ENCODE measurements around the gene MAML3.

MAML3 gene

DNA sequence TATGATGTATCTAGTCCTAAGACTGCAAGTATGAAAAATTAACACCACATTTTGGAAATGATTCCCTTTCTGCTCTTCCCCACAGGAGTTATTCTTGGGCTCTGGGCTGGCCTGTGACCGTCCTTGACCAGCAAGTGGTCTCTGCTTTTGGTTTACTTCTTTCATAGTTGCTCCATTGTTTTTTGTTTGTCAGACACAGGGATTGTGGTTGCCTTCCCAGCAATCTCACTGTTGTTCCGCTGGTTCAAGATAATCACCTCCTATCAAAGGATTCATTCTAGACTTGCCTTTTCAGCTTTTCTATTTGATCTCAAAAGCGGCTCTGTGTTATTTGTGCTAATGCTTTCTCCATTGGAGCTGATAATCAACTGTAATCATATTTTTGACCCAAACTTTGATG lies 269.5 kb downstream of the MAML3 start:
- Histone ChIP-seq H3K4me3 (ENCODE audit: low read depth in 1 of 2, low read length in 2 of 2) (no peak overlapping the region), H3K4me1 (ENCODE audit: control insufficient read depth in 1 of 2, insufficient read depth in 2 of 2, low read length in 2 of 2) (peaks cover 0 to 10% of the 10 kb centered on the region in 2 donors), H3K27ac (ENCODE audit: low read length) (no peak overlapping the region), H3K36me3 (ENCODE audit: control insufficient read depth in 1 of 2, insufficient read depth in 2 of 2, low read length in 2 of 2) (no peaks in the 10 kb centered on the region), H3K9me3 (ENCODE audit: control insufficient read depth in 1 of 2, low read length in 2 of 2) (peaks cover 0 to 3% of the 10 kb centered on the region in 2 donors), H3K27me3 (ENCODE audit: low read depth, low read length) (no peaks in the 10 kb centered on the region)

DNA sequence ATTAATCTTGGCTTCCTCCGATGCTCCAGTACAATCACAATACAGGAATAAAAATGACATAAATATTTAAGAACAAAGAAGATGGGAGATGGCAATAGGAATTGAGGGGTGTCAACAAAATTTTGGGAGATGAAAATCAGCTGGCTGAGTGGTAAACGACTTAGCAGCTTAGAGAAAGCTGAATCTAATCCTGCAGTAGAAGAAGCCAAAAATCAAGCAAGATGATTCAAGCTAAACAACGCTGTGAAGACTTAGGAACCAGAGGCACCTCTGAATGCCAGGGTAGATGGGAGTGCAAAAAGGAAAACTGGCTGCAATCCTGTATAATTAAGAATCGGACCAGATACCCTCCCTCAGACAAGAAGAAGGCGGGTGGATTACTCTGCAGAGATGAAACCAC lies 273.1 kb downstream of the MAML3 start:
- H3K27ac ChIP-seq (ENCODE audit: low read length) = no peak overlapping the region
- peaks cover 0 to 3% of the 10 kb centered on the region in 2 donors for H3K9me3 ChIP-seq (ENCODE audit: control insufficient read depth in 1 of 2, low read length in 2 of 2)
- no peaks in the 10 kb centered on the region for H3K27me3 ChIP-seq (ENCODE audit: low read depth, low read length)

DNA sequence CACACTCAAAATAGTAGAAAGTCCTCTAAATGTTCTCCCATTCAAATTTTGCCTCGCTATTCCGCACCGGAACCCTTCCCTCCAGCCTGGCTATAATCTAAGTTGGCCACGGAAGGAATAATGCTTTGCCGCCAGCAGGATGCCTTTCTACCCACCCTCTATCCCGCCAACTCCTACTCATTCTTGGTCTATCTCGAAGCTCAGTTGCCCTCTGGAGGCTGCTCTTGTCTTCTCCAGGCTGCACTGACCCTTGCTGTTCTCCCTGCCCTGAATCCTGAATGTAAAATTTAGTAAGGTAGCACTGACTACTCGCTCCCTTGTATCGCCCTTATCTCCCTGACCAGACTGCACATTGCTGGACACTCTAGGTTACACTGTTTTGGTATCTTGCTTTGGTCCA lies 275.9 kb downstream of the MAML3 start:
- Histone ChIP-seq H3K4me3 (ENCODE audit: low read depth in 1 of 2, low read length in 2 of 2) (no peak overlapping the region), H3K36me3 (ENCODE audit: control insufficient read depth in 1 of 2, insufficient read depth in 2 of 2, low read length in 2 of 2) (no peaks in the 10 kb centered on the region), H3K4me1 (ENCODE audit: control insufficient read depth in 1 of 2, insufficient read depth in 2 of 2, low read length in 2 of 2) (peaks cover 7 to 9% of the 10 kb centered on the region in 2 donors), H3K27ac (ENCODE audit: low read length) (no peak overlapping the region), H3K9me3 (ENCODE audit: control insufficient read depth in 1 of 2, low read length in 2 of 2) (peaks cover 0 to 3% of the 10 kb centered on the region in 2 donors), H3K27me3 (ENCODE audit: low read depth, low read length) (no peaks in the 10 kb centered on the region)

More for the DNA sequence above, 273.1 kb downstream of the MAML3 start:
- Histone ChIP-seq H3K36me3 (ENCODE audit: control insufficient read depth in 1 of 2, insufficient read depth in 2 of 2, low read length in 2 of 2) (no peaks in the 10 kb centered on the region), H3K4me1 (ENCODE audit: control insufficient read depth in 1 of 2, insufficient read depth in 2 of 2, low read length in 2 of 2) (peaks cover 7 to 9% of the 10 kb centered on the region in 2 donors), H3K4me3 (ENCODE audit: low read depth in 1 of 2, low read length in 2 of 2) (no peak overlapping the region)

DNA sequence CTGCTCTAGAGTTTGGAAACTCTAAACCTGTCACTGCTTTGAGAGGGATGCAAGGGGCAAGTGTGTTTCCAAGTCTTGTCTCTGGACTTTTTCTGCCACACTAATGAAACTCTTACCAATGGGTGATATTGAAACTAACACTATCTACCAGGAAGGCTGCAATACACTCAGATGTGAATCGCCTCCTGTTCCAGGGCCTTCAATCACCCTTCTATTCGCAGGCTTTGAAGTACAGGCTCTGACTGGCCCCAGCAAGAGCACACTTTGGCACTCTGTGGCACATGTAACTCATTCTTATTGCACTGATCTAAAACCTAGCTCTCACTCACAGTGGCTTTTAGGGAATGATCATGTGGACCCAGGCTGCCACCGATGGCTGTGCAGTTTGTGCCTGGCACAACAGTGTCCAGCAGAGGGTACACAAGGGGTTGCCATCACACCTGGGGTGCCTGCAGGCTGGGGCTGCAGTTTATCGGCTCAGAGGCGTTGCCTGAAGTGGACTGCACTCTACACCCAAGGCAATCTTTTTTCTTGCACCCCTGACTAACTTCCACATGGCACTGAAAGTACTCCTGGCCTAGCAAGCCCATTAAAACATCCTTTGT lies 277.5 kb downstream of the MAML3 start:
- Histone ChIP-seq H3K4me1 (ENCODE audit: control insufficient read depth in 1 of 2, insufficient read depth in 2 of 2, low read length in 2 of 2) (peaks cover 7 to 9% of the 10 kb centered on the region in 2 donors), H3K36me3 (ENCODE audit: control insufficient read depth in 1 of 2, insufficient read depth in 2 of 2, low read length in 2 of 2) (no peaks in the 10 kb centered on the region), H3K27me3 (ENCODE audit: low read depth, low read length) (no peaks in the 10 kb centered on the region), H3K9me3 (ENCODE audit: control insufficient read depth in 1 of 2, low read length in 2 of 2) (no peaks in the 10 kb centered on the region), H3K27ac (ENCODE audit: low read length) (no peak overlapping the region), H3K4me3 (ENCODE audit: low read depth in 1 of 2, low read length in 2 of 2) (no peak overlapping the region)

DNA sequence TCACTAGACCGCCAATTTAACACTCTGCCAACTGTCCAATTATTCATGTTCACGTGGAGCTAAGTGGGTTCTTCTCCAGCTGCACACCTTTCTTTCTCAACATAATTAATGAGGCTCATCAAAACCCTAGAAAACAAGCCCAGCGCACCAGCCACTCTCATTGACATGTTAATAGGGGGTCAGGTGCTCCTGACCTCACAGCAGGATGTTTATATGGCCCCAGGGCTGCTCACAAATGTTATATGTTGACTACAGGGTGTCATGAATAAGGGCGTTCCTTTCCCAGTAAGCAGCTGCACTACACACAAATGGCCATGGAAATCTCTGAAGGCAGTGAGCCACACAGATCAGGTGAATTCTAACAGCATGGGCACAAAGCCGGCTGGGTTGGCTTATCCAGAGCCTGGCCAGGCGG lies 278.6 kb downstream of the MAML3 start:
- Histone ChIP-seq H3K9me3 (ENCODE audit: control insufficient read depth in 1 of 2, low read length in 2 of 2) (no peaks in the 10 kb centered on the region), H3K36me3 (ENCODE audit: control insufficient read depth in 1 of 2, insufficient read depth in 2 of 2, low read length in 2 of 2) (no peaks in the 10 kb centered on the region), H3K27ac (ENCODE audit: low read length) (no peak overlapping the region), H3K4me3 (ENCODE audit: low read depth in 1 of 2, low read length in 2 of 2) (no peak overlapping the region), H3K27me3 (ENCODE audit: low read depth, low read length) (no peaks in the 10 kb centered on the region), H3K4me1 (ENCODE audit: control insufficient read depth in 1 of 2, insufficient read depth in 2 of 2, low read length in 2 of 2) (peaks cover 7 to 9% of the 10 kb centered on the region in 2 donors)

DNA sequence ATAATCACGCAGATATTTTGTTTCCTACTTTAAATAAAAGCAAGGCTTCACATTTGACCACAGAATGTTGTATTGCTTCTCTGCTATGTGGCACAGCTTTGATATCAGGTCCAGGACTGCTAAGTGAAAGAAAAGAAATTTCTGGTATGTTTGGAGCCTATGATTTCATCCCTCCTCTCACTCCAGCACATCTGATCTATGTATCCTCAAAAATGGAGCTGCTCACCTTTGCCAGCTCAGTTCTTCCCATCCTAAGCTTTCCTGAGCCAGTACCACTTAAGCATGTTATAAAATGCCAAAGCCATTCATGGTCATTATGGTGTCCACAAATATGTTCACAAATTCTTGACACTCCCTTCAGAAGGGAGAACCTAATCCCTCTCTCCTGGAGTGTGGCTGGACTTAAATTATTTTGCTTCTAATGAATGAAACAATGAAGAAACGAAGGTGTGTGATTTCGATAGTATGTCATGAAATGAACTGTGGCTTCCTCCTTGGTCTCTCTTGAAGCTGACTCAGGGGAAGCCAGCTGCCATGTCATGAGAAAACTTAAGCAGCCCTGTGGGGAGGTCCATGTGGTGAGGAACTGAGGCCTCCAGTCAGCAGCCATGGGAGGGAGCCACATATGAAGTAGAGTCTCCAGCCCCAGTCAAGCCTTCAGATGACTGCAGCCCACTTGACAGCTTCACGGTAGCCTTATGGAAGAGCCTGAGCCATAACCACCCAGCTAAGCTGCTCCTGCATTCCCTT lies 280.7 kb downstream of the MAML3 start:
- Histone ChIP-seq H3K4me3 (ENCODE audit: low read depth in 1 of 2, low read length in 2 of 2) (no peak overlapping the region), H3K9me3 (ENCODE audit: control insufficient read depth in 1 of 2, low read length in 2 of 2) (no peaks in the 10 kb centered on the region), H3K4me1 (ENCODE audit: control insufficient read depth in 1 of 2, insufficient read depth in 2 of 2, low read length in 2 of 2) (peaks cover 7 to 9% of the 10 kb centered on the region in 2 donors), H3K27ac (ENCODE audit: low read length) (no peak overlapping the region), H3K27me3 (ENCODE audit: low read depth, low read length) (no peaks in the 10 kb centered on the region), H3K36me3 (ENCODE audit: control insufficient read depth in 1 of 2, insufficient read depth in 2 of 2, low read length in 2 of 2) (no peaks in the 10 kb centered on the region)

DNA sequence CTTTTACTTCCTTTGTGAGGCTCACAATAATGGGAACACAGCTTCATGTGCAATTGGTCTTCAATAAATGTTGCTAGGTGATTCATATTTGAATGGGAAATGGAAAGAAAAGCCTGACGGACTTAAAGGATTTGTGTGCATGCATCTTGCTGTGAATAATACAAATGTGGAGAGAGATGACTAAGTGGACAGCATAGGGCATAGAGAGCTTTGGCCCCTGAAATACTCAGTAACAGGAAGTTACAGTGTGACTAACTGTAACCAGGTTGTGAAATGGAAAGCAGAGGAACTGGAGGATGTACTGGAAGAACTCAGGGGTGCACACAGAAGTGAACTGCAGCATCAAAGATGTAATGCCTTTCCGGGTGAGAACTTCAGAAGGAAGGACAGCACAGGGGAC lies 281.7 kb downstream of the MAML3 start:
- no peak overlapping the region for H3K27ac ChIP-seq (ENCODE audit: low read length)
- no peak overlapping the region for H3K4me3 ChIP-seq (ENCODE audit: low read depth in 1 of 2, low read length in 2 of 2)
- H3K36me3 ChIP-seq (ENCODE audit: control insufficient read depth in 1 of 2, insufficient read depth in 2 of 2, low read length in 2 of 2) = no peaks in the 10 kb centered on the region
- peaks cover 7 to 9% of the 10 kb centered on the region in 2 donors for H3K4me1 ChIP-seq (ENCODE audit: control insufficient read depth in 1 of 2, insufficient read depth in 2 of 2, low read length in 2 of 2)
- no peaks in the 10 kb centered on the region for H3K27me3 ChIP-seq (ENCODE audit: low read depth, low read length)
- no peaks in the 10 kb centered on the region for H3K9me3 ChIP-seq (ENCODE audit: control insufficient read depth in 1 of 2, low read length in 2 of 2)

DNA sequence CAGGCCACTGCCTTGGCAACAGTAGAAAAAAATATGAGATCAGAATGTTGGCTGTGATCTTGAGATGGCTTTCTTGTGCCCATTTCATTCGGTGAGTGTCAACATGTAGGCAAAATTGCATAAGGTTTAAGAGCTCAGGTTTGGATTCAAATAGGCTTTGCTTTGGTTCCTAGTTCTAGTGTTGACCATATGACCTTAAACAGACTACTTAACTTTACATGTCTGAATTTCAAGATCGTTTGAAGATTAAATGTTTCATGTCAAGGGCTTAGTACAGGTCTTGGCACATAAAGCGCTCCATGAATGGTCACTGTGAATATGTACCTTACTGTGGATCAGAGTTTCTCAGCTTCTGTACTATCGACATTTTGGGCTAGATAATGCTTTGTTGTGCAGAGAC lies 284.2 kb downstream of the MAML3 start:
- H3K4me3 ChIP-seq (ENCODE audit: low read depth in 1 of 2, low read length in 2 of 2) = no peak overlapping the region
- no peaks in the 10 kb centered on the region for H3K9me3 ChIP-seq (ENCODE audit: control insufficient read depth in 1 of 2, low read length in 2 of 2)
- H3K27me3 ChIP-seq (ENCODE audit: low read depth, low read length) = no peaks in the 10 kb centered on the region
- H3K36me3 ChIP-seq (ENCODE audit: control insufficient read depth in 1 of 2, insufficient read depth in 2 of 2, low read length in 2 of 2) = no peaks in the 10 kb centered on the region
- H3K27ac ChIP-seq (ENCODE audit: low read length) = no peak overlapping the region
- H3K4me1 ChIP-seq (ENCODE audit: control insufficient read depth in 1 of 2, insufficient read depth in 2 of 2, low read length in 2 of 2) = no peaks in the 10 kb centered on the region

DNA sequence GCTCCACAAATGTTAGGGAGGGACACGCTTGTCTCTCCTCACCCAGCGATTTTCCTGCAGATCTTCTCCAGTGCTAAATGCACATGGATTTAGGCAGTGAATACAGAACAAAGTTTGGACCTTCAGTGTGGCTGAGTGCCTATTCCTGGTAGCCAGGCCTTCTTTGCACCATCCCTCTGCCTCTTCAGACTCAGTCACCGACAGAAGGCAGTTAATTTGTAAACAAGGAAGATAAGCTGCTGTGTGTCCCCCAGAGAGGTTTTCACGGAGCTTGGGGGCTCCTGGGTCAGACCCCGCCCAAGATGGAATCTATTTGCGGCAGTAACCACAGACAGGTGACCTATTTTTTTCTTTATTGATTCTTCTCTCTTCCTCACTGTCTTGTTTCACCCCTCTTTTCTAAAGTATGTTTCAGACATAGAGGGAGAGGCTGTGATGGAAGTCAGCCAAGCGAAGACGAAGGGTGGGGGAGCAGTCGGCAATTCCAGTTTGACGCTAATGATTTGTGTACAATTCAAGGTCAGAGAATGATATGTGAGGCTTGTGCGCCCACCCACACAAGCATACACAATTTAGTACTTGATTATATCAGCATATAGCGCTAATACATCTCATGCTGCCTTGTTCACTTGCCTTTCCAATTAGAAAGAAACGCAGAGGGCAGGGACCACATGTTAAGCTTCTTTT lies 287.6 kb downstream of the MAML3 start:
- no peaks in the 10 kb centered on the region for H3K9me3 ChIP-seq (ENCODE audit: control insufficient read depth in 1 of 2, low read length in 2 of 2)
- no peaks in the 10 kb centered on the region for H3K36me3 ChIP-seq (ENCODE audit: control insufficient read depth in 1 of 2, insufficient read depth in 2 of 2, low read length in 2 of 2)
- H3K4me3 ChIP-seq (ENCODE audit: low read depth in 1 of 2, low read length in 2 of 2) = no peak overlapping the region
- no peaks in the 10 kb centered on the region for H3K27me3 ChIP-seq (ENCODE audit: low read depth, low read length)
- H3K4me1 ChIP-seq (ENCODE audit: control insufficient read depth in 1 of 2, insufficient read depth in 2 of 2, low read length in 2 of 2) = no peaks in the 10 kb centered on the region
- no peak overlapping the region for H3K27ac ChIP-seq (ENCODE audit: low read length)

DNA sequence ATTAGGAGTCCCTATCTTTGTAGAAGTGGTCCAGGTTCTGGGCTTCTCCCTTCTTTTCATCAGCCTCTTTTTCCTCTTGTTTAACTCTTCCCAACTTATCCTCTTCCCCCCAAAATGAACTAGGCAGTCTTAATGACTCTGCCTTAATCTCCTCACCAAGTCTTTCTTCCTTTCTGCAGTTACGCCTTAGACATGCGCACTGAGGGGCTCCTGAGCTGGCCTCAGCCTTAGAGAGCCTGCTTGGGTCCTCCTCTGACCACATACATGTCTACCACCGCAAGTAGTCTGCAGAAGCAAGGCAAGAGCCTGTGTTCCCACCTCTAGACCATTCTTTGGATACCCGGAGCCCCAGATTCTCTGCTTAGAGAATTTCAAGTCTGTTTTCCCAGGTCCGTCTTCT lies 288.4 kb downstream of the MAML3 start:
- Histone ChIP-seq H3K4me1 (ENCODE audit: control insufficient read depth in 1 of 2, insufficient read depth in 2 of 2, low read length in 2 of 2) (no peaks in the 10 kb centered on the region), H3K9me3 (ENCODE audit: control insufficient read depth in 1 of 2, low read length in 2 of 2) (no peaks in the 10 kb centered on the region), H3K4me3 (ENCODE audit: low read depth in 1 of 2, low read length in 2 of 2) (no peak overlapping the region), H3K36me3 (ENCODE audit: control insufficient read depth in 1 of 2, insufficient read depth in 2 of 2, low read length in 2 of 2) (no peaks in the 10 kb centered on the region), H3K27me3 (ENCODE audit: low read depth, low read length) (no peaks in the 10 kb centered on the region), H3K27ac (ENCODE audit: low read length) (no peak overlapping the region)

DNA sequence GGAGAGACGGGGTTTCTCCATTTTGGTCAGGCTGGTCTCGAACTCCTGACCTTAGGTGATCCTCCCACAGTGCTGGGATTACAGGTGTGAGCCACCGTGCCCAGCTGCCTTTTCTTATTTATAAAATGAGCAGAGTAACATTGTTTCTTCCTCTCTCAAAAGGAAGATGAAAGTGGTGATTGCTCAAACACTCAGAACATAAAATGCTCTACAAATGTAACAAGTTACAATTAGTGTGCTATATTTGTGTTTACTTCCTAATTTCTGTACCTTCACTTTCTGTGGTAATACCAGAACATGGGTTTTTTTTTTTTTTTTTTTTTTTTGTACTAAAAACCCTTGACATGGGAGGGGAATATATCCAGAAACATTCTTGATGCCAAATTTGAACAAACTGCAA lies 290.5 kb downstream of the MAML3 start:
- Histone ChIP-seq H3K4me1 (ENCODE audit: control insufficient read depth in 1 of 2, insufficient read depth in 2 of 2, low read length in 2 of 2) (no peaks in the 10 kb centered on the region), H3K9me3 (ENCODE audit: control insufficient read depth in 1 of 2, low read length in 2 of 2) (no peaks in the 10 kb centered on the region), H3K36me3 (ENCODE audit: control insufficient read depth in 1 of 2, insufficient read depth in 2 of 2, low read length in 2 of 2) (no peaks in the 10 kb centered on the region), H3K27me3 (ENCODE audit: low read depth, low read length) (no peaks in the 10 kb centered on the region), H3K27ac (ENCODE audit: low read length) (no peak overlapping the region), H3K4me3 (ENCODE audit: low read depth in 1 of 2, low read length in 2 of 2) (no peak overlapping the region)
